Peyer's patch (tissue), 4 donors: ENCODE measurements around the gene BPIFB1. TPM values are rescaled to one million over a fixed set of nuclear protein-coding genes. Genes with fewer than 3 reads are reported as not detected.

Experiments
- DNase-seq, 3 donors: peaks; one replicate each; pipeline ENCODE4 v3.0.0-alpha.2; 2017 to 2019
- H3K27ac ChIP-seq, 4 donors: fragments of 200-600 bp; sonication (generic); one replicate each; pipeline ENCODE4 v1.5.1; 2016 to 2019
- H3K27me3 ChIP-seq, 2 donors: fragments of 200-600 bp; sonication (generic); one replicate each; pipeline ENCODE4 v1.5.1; 2019
- H3K36me3 ChIP-seq, 3 donors: fragments of 200-600 bp; sonication (generic); one replicate each; pipeline ENCODE4 v1.5.1; 2016 to 2019
- H3K4me1 ChIP-seq, 4 donors: fragments of 200-600 bp; sonication (generic); one replicate each; pipeline ENCODE4 v1.5.1; 2016 to 2019
- H3K4me3 ChIP-seq, 4 donors: fragments of 200-600 bp; sonication (generic); 1 replicate in 3 of 4; 2 replicates in 1 of 4; pipeline ENCODE4 v1.5.1; 2016 to 2019; ENCODE audit warnings: mild to moderate bottlenecking in 1 of 4
- H3K9me3 ChIP-seq, 4 donors: fragments of 200-600 bp; sonication (generic); one replicate each; pipeline ENCODE4 v1.5.1; 2016 to 2019; ENCODE audit warnings: mild to moderate bottlenecking in 1 of 4
- POLR2A ChIP-seq, 2 donors: fragments of 450-650 bp; IDR thresholded peaks; one replicate each; pipeline ENCODE4 v1.5.1; 2017; ENCODE audit warnings: antibody characterized with exemption in 2 of 2, mild to moderate bottlenecking in 2 of 2, moderate library complexity in 2 of 2
- total RNA-seq, 4 donors: library from RNA; depleted of rRNA; stranded (reverse); fragments of >200 nt; gene quantifications; one replicate each; pipeline ENCODE4 v1.1.0, GENCODE V29; 2016
- TF ChIP-seq, protein P1 (sequence below), 6 experiments: fragments of 450-650 bp in 4 of 6; fragments of 200-600 bp in 2 of 6; sonication (generic) in 1 of 6; IDR thresholded peaks; one replicate each; pipeline ENCODE4 v1.5.1; 2017 to 2019; ENCODE audit warnings: antibody characterized with exemption in 6 of 6, mild to moderate bottlenecking in 3 of 6, moderate library complexity in 1 of 6

BPIFB1 gene
- total RNA-seq, 4 donors from 2014 or later: not detected

DNA sequence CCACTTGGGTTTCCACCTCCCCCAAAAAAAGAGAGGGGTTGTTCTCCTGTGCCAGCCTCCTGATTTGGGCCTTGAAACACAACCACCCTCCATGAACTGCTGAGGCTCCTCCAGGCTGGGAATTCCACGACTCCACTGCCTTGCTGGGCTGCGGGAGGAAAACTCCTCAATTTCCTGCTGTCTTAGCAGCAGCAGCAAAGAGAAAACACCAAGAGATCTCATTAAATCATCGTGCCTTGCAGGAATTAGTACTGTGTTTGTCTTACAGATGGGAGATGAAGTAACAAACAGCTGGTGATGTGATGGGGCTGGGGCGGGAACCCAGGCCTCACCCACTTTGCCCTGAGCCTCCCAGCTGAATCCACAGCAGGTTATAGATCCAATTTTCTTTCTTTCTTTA is 29.0 kb downstream of the BPIFB1 start:
- Histone ChIP-seq H3K4me1 (no peaks in the 10 kb centered on the region), H3K27me3 (no peaks in the 10 kb centered on the region), H3K4me3 (no peak overlapping the region), H3K9me3 (no peaks in the 10 kb centered on the region), H3K27ac (no peak overlapping the region), H3K36me3 (no peaks in the 10 kb centered on the region)
- TF ChIP-seq, protein P1, sequence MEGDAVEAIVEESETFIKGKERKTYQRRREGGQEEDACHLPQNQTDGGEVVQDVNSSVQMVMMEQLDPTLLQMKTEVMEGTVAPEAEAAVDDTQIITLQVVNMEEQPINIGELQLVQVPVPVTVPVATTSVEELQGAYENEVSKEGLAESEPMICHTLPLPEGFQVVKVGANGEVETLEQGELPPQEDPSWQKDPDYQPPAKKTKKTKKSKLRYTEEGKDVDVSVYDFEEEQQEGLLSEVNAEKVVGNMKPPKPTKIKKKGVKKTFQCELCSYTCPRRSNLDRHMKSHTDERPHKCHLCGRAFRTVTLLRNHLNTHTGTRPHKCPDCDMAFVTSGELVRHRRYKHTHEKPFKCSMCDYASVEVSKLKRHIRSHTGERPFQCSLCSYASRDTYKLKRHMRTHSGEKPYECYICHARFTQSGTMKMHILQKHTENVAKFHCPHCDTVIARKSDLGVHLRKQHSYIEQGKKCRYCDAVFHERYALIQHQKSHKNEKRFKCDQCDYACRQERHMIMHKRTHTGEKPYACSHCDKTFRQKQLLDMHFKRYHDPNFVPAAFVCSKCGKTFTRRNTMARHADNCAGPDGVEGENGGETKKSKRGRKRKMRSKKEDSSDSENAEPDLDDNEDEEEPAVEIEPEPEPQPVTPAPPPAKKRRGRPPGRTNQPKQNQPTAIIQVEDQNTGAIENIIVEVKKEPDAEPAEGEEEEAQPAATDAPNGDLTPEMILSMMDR (IDR thresholded peaks at IDR 0.05): no peak
- TF ChIP-seq POLR2A (IDR thresholded peaks at IDR 0.05): no peak
- DNase-seq: no peak

DNA sequence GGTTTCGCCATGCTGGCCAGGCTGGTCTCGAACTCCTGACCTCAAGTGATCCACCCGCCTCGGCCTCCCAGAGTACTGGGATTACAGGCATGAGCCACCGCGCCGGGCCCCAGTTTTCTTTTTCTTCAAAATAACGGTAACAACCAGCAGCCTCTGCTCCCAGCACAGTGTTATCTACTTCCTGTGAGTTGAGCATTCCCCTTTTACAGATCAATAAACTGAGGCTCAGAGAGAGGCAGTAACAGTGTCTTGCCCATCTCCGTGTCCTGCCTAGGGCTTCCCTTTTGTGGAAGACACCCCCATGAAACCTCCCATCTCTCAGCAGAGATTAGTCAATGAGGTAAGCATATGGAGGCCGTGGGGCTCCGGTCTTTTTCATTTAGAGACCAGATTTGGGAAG is 29.6 kb downstream of the BPIFB1 start:
- Histone ChIP-seq H3K9me3 (no peaks in the 10 kb centered on the region), H3K4me1 (no peaks in the 10 kb centered on the region), H3K36me3 (no peaks in the 10 kb centered on the region), H3K27ac (no peak overlapping the region), H3K27me3 (no peaks in the 10 kb centered on the region), H3K4me3 (no peak overlapping the region)
- no peak for TF ChIP-seq POLR2A (IDR thresholded peaks at IDR 0.05)
- TF ChIP-seq, protein P1 (IDR thresholded peaks at IDR 0.05): no peak
- no peak for DNase-seq

DNA sequence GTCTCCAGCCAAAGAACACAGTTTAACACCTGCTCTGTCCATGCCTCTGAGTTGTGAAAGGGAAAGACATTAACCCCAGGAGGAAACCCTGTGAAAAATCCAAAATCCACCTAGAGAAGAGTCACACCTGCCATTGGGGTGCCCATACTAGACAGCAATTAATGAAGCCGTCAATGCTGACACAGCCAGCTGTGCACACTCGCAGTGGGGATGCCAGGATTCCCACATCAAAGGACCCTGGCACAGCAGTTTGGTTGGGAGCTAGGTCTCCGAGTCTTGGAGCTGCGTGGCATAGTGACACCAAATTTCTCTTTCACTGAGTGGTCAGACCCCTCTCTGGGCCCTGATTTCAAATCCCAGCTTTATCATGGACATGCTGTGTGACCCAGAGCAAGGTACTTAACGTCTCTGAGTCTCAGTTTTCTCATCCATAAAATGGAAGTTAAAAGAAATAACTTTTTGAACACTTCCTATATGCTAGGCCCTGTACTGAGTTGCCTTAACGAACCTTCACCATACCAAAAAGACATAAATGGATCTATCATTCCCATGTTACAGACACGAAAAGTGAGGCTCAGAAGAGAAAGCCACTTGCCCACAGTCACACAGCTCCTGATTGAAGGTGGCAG is 30.8 kb downstream of the BPIFB1 start:
- Histone ChIP-seq H3K27me3 (no peaks in the 10 kb centered on the region), H3K4me1 (no peaks in the 10 kb centered on the region), H3K9me3 (no peaks in the 10 kb centered on the region), H3K4me3 (no peak overlapping the region), H3K27ac (no peak overlapping the region), H3K36me3 (no peaks in the 10 kb centered on the region)
- TF ChIP-seq POLR2A (IDR thresholded peaks at IDR 0.05): no peak
- TF ChIP-seq, protein P1 (IDR thresholded peaks at IDR 0.05): no peak
- DNase-seq: no peak

DNA sequence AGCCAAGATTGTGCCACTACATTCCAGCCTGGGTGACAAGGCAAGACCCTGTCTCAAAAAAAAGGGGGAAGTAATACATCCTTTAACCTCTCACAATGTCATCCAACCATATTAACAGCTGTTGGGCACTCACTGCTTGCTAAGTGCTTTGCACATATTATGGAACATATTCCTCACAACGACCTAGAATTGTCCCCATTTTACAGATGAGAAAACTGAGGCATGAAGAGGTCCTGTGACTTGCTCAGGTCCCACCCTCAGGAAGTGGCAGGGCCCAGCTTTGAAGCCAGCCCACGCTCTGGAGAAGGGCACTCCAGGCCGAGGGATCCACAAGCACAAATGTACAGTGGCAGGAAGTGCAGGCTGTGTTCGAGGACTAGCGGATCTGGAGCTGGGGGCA is 33.3 kb downstream of the BPIFB1 start:
- Histone ChIP-seq H3K27me3 (no peaks in the 10 kb centered on the region), H3K27ac (no peak overlapping the region), H3K9me3 (no peaks in the 10 kb centered on the region), H3K4me1 (no peaks in the 10 kb centered on the region), H3K4me3 (no peak overlapping the region), H3K36me3 (no peaks in the 10 kb centered on the region)
- no peak for TF ChIP-seq POLR2A (IDR thresholded peaks at IDR 0.05)
- TF ChIP-seq, protein P1 (IDR thresholded peaks at IDR 0.05): no peak
- DNase-seq: no peak

DNA sequence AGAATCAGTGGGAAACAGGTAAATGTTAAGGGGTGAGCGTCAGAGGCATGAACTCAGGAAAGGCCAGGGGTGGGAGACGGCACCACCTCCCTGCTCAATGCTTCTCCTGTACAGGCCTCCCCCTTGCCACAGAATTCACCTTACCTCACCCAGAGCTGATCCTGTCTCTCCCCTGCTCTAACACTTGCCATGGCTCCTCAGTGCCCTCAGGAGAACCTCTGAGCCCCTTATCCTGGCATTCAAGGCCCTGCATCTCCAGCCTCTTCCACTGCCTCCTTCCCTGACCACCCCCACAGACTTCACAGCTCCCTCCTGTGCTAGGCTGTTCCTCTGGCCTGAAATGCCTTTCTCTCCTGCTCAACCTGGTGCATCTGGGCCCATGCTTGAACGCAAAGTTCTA is 33.9 kb downstream of the BPIFB1 start:
- DNase-seq: no peak
- H3K27me3 ChIP-seq: no peaks in the 10 kb centered on the region
- TF ChIP-seq, protein P1 (IDR thresholded peaks at IDR 0.05): no peak
- TF ChIP-seq POLR2A (IDR thresholded peaks at IDR 0.05): no peak
- H3K9me3 ChIP-seq: no peaks in the 10 kb centered on the region
- no peaks in the 10 kb centered on the region for H3K36me3 ChIP-seq
- no peak overlapping the region for H3K4me3 ChIP-seq
- H3K4me1 ChIP-seq: no peaks in the 10 kb centered on the region
- H3K27ac ChIP-seq: no peak overlapping the region
